CD1c-positive myeloid dendritic cell (primary cell): ENCODE measurements around the gene HLA-DPA1.

ENCODE experiments used
- DNase-seq: peaks from one replicate; pipeline ENCODE4 v3.0.0-alpha.2; 2016; ENCODE audit errors: extremely low spot score

Gene HLA-DPA1

DNA sequence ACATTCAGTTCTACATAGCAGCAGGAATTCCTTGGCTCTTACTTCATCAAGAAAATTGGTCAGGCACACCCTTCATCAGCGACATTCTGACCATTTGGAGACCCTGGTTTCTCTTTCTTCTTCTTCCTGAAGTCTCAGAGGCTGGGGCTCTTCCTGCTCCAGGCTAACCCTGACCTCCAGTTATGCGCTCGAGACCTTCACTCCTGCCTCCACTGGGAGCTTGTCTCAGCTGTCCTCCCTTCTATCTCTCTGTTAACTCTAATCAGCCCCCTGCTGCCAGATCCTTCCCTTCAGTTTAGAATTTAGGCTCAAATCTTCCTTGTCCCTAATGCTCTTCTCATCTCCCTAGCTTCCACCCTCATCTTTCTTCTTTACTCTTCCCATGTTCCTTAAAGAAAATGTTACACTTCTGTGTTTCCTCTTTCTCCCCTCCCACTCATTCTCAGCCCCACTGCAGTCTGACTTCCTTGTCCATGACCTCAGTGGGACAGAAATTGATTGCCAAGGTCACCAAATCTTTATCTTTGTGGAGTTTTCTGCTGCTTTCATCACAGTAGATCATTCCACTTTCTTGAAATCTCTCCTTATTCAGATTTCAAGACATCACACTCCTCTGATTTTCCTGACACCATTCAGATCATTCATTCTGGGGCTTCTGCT is 55.6 kb downstream of the HLA-DPA1 start:
- peak; percentile 90 for DNase-seq

DNA sequence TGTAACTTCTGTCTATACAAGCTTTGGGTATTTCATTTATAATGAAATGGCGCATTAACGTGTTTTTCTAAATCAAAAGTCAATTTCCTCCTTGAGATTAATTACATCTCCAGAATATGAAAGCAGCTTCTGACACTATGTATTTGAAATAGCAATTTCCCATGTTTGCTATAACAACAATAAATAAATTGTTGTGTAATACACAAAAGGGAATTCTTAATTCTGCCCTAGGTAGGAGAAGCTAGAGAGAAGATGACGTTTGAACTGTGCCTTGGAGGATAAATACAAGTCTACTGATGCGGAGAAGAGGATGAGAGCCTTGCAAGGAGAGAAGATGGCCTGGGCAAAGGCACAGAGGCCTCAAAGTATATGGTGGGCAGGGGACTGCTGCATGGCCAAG is 56.4 kb downstream of the HLA-DPA1 start:
- DNase-seq = no peak

DNA sequence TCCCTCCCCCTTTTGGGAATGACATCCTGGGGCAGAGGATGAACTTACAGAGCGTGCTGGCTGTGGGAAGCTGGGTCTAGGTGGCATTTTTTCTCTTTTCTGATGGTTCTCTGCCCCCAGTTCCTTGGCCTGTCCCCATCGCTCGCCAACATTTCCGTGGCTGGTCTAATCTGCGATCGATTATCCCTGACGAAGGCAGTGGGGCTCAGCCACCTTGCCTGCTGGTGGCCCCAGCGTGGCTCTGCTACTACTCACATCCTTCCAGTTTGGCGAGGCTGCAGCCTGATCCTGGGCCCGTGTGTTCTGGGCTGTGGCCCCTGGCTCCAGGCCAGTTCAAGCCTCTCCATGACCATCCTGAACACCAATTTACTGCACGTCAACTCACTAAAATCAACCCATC is 57.7 kb downstream of the HLA-DPA1 start:
- DNase-seq = no peak

DNA sequence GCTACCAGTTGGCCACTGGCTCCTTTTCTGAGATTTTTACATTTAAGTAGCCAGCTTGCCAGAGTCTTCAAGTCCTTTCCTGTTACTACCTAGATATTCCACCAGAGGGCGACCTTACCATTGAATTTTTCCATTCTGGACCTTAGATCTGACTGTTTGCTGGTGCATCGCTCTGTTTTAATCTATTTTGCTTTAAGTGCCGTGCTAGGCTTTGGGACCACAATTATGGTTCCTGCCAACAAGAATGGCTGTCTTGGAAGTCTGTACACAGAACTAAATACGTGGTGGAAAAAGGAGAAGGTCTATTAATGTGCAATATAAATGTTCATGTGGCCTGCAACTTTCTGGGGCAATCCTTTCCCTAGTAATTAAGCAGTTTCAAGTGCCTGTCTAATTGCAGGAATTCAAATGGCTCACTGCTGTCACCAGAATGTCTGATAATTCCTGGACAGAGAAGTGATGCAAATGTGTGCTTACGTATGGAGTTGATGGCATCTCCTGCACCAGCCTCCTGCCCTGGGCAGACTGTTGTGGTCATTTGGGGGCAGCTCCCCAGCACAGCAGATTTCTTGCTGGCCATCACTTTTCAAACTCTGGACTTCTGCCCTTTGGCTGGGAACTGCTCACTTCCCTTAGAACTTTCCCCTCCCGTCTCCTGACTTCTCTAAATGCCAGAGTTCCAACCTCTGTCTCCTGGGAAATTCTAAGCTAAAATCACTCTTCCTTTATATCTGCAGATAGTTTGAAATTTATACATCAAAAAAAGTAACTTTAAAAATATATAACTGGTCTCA is 58.4 kb downstream of the HLA-DPA1 start:
- peak; percentile 91 for DNase-seq
